Measurements from ENCODE around the gene SRD5A3. TPM values are rescaled to one million over a fixed set of nuclear protein-coding genes. Genes with fewer than 3 reads are reported as not detected.

Gene SRD5A3
- total RNA-seq: 8.7 TPM
- long read RNA-seq, full-length matches to known transcripts: 12 of 16 reads
- long read RNA-seq, partial matches to known transcripts: 1 of 16 reads
- long read RNA-seq, other reads (novel, unspliced or antisense): 3 of 16 reads

GRCh38 chr4:55345980-55346850 is at the start of gene SRD5A3:
SRD5A3 (plus strand) TSS chr4:55346242; CDS start chr4:55346337, 95 bp downstream.
- peak; percentile 94 for DNase-seq

DNA sequence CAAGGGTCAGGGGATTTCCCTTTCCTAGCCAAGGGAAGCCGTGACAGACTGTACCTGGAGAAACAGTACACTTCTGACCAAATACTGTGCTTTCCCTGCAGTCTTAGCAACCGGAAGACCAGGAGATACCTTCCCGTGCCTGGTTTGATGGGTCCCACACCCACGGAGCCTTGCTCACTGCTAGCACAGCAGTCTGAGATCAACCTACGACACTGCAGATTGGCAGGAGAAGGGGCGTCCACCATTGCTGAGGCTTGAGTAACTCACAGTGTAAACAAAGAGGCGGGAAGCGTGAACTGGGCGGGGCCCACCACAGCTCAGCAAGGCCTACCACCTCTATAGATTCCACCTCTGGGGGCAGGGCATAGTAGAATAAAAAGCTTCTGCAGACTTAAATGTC is 48.7 kb upstream of the SRD5A3 start:
- ATAC-seq (no peak), DNase-seq (no peak)
- intact Hi-C loops (cut with micrococcal nuclease): no loop called here

More at GRCh38 chr4:55345980-55346850, at the start of gene SRD5A3:
- intact Hi-C loops (cut with micrococcal nuclease): loop anchor here (10.0 kb wide), 2 partner anchors 49 to 209 kb away; partner anchors contain the start of gene TMEM165
- ATAC-seq: peak; percentile 98

DNA sequence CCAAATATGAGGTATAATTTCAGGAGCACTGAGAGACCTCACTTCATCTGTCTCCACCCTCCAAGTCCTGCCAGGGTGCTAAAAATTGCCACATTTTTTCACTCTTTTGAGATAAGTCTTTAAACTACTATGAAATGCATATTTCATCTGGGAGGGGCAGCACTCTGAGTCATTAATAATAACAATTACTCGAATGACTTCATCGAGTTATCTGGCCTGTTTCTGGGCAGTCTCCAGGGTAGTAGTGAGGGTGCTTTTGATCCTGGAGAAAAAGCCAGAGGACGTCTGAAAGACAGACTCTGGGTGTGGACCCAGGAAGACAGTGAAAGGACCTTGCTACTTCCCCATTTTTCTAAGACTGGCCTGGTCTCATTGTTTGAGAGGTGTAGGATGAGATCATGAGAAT is 42.3 kb upstream of the SRD5A3 start:
- intact Hi-C loops (cut with micrococcal nuclease): no loop called here
- ATAC-seq: peak; percentile 82
- DNase-seq: no peak

- ATAC-seq (no peak), DNase-seq (no peak)
- intact Hi-C loops (cut with micrococcal nuclease): no loop called here
Observed at GRCh38 chr4:55304303-55304702, 41.7 kb upstream of the SRD5A3 start.

DNA sequence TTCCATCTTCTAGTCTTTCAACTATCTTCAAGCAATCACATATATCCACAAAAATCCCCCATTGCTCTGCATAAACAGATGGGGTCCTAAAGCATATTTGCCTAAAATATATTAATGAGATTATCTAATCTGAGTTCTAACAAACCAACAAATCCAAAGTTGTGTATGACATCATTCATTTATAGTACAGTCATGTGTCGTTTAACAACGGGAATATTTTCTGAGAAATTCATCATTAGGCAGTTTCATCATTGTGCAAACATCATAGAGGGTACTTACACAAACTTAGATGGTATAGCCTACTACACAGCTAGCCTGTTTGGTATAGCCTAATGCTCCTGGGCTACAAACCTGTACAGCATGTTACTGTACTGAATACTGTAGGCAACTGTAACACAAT is 38.0 kb upstream of the SRD5A3 start:
- DNase-seq (no peak), ATAC-seq (no peak)
- intact Hi-C loops (cut with micrococcal nuclease): no loop called here

DNA sequence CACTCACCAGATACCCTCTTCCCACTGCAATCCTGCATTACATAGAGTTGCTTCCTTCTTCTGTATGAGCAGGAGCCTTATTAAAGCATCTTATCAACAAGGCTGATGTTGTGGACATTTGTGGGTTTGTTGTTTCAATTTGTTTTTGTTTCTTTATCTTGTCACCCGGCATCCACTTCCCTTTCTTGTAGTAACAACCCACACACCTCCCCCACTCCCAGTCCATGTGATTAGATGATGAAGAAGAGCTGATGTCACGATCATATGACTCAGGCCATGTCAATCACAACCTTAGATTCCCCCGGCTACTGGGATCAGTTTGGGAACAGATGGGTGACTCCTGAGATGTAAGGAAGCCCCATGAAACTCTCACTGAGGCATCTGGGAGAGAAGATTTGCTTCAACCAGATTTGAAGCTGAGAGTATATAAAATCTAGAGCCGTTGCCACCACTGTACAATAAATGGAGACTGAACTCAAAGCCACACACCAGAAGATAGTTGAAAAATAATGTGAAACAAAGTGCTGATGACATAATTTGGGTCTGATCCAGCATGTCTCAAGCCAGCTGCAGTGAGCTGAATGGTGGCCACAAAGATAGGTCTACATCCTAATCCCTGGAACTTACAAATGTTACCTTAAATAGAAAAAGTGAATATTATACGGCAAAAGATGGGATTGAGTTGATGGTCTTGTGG is 34.1 kb upstream of the SRD5A3 start:
- ATAC-seq: peak; percentile 87
- DNase-seq: no peak
- intact Hi-C loops (cut with micrococcal nuclease): loop anchor here (10.0 kb wide), 1 partner anchor 317 kb away; no protein-coding TSS in a partner anchor

DNA sequence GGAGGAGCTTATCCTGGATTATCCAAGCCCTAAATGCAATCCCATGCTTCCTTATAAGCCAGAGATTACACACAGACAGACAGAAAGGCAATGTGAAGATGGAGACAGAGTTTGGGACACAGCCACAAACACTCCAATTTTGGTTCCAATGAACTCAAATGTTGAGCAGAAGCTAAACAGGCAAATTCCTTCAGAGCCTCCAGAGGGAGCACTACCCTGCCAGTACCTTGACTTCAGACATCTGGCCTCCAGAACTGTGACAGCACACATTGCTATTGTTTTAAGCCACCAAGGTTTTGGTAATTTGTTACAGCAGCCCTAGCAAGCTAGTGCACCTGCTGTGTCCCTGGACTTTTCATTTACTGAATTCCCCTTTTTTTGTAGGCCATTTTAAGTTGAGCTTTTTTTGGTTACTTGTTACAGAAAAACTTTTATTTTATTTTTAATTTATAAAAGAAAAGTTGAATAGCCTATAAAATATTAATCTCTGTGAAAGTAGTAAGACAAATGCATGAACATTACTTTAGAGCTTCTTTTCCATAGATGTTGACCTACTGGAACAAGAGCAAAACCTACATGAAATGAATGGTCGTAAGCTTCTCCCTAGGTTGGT is 33.4 kb upstream of the SRD5A3 start:
- intact Hi-C loops (cut with micrococcal nuclease): loop anchor here (10.0 kb wide), 1 partner anchor 318 kb away; no protein-coding TSS in a partner anchor
- no peak for DNase-seq
- peak; percentile 96 for ATAC-seq

DNA sequence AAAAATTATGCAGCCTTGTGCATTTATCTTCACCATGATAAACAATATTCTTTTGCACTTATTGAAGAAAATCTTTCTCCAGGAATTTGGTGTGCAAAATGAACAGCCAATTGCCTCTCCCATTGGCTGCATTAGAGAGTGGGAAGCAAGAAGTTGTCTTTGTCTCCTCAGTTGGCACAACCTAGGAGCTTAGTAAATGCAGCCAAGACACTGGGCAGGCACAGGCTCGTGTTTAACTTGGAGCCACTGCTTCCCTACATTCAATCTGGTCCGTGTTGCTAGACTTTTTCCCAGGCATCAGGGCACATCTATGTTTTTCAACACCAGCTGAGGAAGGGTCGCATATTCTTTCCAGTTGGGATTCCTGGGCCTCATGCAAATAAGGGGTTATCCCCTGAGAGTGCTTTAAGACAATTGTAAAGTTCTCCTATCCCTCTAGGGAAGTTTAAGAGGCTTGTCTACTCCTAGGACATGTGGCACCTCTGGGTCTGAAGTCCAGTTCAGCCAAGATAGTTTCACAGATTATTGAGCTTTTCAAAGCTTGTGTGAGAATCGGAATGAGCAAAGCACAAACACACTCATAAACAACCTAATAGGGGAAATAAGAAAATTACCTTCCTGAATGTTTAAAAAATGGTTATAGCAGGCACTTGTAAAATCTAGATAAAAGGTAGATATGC is 31.8 kb upstream of the SRD5A3 start:
- DNase-seq: no peak
- ATAC-seq: no peak
- intact Hi-C loops (cut with micrococcal nuclease): loop anchor here (10.0 kb wide), 1 partner anchor 319 kb away; no protein-coding TSS in a partner anchor

GRCh38 chr4:55318175-55319129 is 27.6 kb upstream of the SRD5A3 start:
- DNase-seq: no peak
- peak; percentile 35 for ATAC-seq
- intact Hi-C loops (cut with micrococcal nuclease): loop anchor here (10.0 kb wide), 1 partner anchor 324 kb away; no protein-coding TSS in a partner anchor

DNA sequence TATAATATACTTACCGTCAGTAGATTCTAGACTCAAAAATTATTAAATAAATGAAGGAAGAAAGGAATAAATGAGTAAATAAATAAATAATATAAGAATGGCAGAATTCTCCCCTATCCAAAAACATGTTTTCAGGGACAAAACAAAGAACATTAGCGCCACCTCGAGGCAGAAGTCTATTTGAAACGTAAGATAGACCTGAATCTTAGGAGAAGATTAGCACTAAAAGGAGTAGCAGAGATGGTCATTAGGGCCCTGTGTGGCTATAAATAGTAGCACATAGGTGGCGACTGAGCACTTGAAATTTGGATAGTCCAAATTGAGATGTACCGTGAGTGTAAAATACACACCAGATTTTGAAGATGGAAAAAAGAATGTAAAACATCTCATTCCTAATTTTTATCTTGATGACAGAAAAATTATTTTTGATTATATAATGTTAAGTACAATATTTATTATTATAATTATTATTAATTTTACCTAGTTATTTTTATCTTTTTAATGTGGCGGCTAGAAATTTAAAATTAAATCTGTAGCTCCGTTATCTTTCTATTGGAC is 24.3 kb upstream of the SRD5A3 start:
- intact Hi-C loops (cut with micrococcal nuclease): loop anchor here (2.0 kb wide), 1 partner anchor 351 kb away; no protein-coding TSS in a partner anchor
- ATAC-seq: peak; percentile 50
- peak; percentile 34 for DNase-seq

DNA sequence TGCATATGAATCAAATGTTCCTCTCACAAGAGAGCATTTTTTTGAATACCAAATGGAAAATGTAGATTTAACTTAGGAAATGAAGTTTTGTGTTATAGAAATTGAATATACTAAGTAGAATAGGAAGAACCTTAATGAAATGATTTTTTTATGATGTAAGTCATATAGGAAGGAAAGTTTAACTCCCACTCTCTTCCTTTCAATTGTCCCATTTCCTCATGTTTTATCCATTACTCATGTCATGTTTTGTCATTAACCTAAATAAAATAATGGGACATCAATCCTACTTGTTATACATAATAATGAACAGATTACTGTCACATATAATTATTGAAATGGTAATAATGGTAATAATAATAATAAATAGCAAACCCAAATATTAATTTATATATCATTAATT is 22.7 kb upstream of the SRD5A3 start:
- intact Hi-C loops (cut with micrococcal nuclease): no loop called here
- no peak for ATAC-seq
- no peak for DNase-seq

DNA sequence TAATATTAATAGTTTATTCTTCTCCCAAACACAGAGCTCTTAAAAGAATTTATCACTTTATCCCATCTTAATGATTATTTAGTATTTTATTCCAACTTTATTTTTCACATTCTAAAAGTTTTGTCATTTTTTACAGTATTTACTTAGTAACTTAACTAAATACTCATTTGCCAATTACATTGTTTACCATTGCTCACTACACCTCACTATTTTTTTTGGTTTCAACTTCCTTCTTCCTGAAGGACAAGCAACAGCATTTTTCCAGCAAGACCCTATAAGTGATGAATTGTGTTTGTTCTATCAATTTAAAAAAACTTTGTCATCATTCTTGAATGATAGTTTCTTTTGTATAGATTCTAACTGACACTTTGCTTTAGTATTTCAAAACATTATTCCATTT is 19.4 kb upstream of the SRD5A3 start:
- DNase-seq (no peak), ATAC-seq (no peak)
- intact Hi-C loops (cut with micrococcal nuclease): no loop called here

- intact Hi-C loops (cut with micrococcal nuclease): no loop called here
- DNase-seq: no peak
- ATAC-seq: no peak
Observed at GRCh38 chr4:55329012-55329411, 17.0 kb upstream of the SRD5A3 start.

DNA sequence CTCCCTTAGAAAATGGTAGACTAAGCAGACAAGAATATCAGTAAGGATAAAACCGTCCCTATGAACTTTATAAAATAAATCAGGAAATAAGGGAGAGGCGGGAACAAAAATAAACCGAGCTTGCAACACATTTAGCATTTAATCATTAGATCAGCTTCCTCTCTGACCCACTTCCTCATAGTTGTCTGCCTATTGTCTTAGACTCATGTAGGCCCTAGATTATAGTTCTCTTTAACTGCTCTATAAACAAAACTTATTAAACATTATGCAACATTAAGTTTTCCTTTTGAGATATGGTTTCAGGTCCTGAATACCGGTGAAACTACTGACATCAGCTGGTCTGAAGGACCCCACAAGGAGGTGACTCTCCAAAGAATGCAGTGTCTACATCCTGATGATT is 15.8 kb upstream of the SRD5A3 start:
- DNase-seq (no peak), ATAC-seq (peak; percentile 30)
- intact Hi-C loops (cut with micrococcal nuclease): no loop called here

GRCh38 chr4:55336138-55337034 is 9.7 kb upstream of the SRD5A3 start:
- DNase-seq: no peak
- intact Hi-C loops (cut with micrococcal nuclease): no loop called here
- no peak for ATAC-seq

GRCh38 chr4:55337944-55338343 is 8.1 kb upstream of the SRD5A3 start:
- ATAC-seq (no peak), DNase-seq (no peak)
- intact Hi-C loops (cut with micrococcal nuclease): no loop called here

DNA sequence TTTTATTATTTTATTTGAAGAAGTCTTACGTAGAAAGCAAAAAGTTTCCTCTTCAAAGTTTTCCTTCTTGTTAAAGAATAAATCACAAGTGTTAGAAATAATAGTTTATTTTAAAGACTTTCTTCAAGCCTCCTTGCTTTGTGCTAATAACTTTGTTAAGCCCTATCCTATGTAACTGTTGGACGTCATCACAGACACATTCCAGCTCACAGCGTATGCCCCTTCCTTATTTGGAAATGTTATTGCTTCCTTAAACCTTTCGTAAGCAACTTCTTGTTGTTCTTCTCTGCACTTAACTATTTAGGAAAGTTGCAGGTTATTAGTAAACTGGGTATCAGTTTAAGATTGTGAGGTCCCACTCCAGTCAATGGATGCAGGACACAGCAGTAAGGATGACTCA is 7.6 kb upstream of the SRD5A3 start:
- intact Hi-C loops (cut with micrococcal nuclease): no loop called here
- DNase-seq: no peak
- ATAC-seq: no peak
